ENCODE data around the gene BEST2. TPM values are rescaled to one million over a fixed set of nuclear protein-coding genes. Genes with fewer than 3 reads are reported as not detected.

BEST2 gene
- polyA plus RNA-seq, 1 donor from 2014 or later, result not detected

DNA sequence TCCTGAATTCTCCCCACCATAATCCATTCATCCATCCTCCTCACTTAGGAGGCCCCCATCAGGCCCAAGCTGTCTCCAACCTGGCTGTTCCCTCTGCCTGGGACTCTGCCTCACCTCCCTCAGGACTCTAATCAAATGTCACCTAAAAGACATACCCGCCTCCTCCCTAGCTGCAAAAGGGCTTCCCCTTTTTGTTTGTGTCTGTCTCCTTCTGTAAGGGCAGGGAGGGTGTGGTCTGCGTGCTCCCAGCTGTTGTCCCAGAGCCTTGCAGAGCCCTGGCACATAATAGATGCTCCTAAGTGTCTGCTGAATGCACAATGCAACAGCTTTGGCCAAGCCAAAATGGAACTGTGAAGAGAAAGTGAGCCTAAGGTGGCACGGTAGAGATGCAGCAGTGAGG lies 21.5 kb upstream of the BEST2 start:
- no peaks in the 10 kb centered on the region for H4K20me1 ChIP-seq (ENCODE audit: insufficient read depth)
- no peaks in the 10 kb centered on the region for H3K9me2 ChIP-seq (ENCODE audit: insufficient read depth, low read length)
- no peak overlapping the region for H3K9ac ChIP-seq (ENCODE audit: low read length)
- no peaks in the 10 kb centered on the region for H3K27me3 ChIP-seq (ENCODE audit: insufficient read depth, low read depth, low read length)
- H3K4me3 ChIP-seq (ENCODE audit: low read length), result no peak overlapping the region
- H2AFZ ChIP-seq (ENCODE audit: low read depth, low read length), result no peak overlapping the region
- H3K4me2 ChIP-seq (ENCODE audit: low read length), result no peak overlapping the region
- H3F3A ChIP-seq (ENCODE audit: insufficient read depth, low read length, poor library complexity, severe bottlenecking), result no peaks in the 10 kb centered on the region
- no peak for TF ChIP-seq TAF1 (IDR thresholded peaks at IDR 0.05; ENCODE audit: low read depth)
- no peak for TF ChIP-seq RAD21 (conservative IDR thresholded peaks at IDR 0.05)
- TF ChIP-seq EZH2 (IDR thresholded peaks at IDR 0.05; ENCODE audit: borderline replicate concordance, insufficient read depth, low read length, poor library complexity, severe bottlenecking), result no peak
- TF ChIP-seq, protein P1, sequence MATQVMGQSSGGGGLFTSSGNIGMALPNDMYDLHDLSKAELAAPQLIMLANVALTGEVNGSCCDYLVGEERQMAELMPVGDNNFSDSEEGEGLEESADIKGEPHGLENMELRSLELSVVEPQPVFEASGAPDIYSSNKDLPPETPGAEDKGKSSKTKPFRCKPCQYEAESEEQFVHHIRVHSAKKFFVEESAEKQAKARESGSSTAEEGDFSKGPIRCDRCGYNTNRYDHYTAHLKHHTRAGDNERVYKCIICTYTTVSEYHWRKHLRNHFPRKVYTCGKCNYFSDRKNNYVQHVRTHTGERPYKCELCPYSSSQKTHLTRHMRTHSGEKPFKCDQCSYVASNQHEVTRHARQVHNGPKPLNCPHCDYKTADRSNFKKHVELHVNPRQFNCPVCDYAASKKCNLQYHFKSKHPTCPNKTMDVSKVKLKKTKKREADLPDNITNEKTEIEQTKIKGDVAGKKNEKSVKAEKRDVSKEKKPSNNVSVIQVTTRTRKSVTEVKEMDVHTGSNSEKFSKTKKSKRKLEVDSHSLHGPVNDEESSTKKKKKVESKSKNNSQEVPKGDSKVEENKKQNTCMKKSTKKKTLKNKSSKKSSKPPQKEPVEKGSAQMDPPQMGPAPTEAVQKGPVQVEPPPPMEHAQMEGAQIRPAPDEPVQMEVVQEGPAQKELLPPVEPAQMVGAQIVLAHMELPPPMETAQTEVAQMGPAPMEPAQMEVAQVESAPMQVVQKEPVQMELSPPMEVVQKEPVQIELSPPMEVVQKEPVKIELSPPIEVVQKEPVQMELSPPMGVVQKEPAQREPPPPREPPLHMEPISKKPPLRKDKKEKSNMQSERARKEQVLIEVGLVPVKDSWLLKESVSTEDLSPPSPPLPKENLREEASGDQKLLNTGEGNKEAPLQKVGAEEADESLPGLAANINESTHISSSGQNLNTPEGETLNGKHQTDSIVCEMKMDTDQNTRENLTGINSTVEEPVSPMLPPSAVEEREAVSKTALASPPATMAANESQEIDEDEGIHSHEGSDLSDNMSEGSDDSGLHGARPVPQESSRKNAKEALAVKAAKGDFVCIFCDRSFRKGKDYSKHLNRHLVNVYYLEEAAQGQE (IDR thresholded peaks at IDR 0.05; ENCODE audit: borderline replicate concordance), result no peak
- no peak for TF ChIP-seq SMC3 (conservative IDR thresholded peaks at IDR 0.05; ENCODE audit: poor library complexity)
- TF ChIP-seq POLR2AphosphoS5 (IDR thresholded peaks at IDR 0.05), result no peak
- TF ChIP-seq, protein P2, sequence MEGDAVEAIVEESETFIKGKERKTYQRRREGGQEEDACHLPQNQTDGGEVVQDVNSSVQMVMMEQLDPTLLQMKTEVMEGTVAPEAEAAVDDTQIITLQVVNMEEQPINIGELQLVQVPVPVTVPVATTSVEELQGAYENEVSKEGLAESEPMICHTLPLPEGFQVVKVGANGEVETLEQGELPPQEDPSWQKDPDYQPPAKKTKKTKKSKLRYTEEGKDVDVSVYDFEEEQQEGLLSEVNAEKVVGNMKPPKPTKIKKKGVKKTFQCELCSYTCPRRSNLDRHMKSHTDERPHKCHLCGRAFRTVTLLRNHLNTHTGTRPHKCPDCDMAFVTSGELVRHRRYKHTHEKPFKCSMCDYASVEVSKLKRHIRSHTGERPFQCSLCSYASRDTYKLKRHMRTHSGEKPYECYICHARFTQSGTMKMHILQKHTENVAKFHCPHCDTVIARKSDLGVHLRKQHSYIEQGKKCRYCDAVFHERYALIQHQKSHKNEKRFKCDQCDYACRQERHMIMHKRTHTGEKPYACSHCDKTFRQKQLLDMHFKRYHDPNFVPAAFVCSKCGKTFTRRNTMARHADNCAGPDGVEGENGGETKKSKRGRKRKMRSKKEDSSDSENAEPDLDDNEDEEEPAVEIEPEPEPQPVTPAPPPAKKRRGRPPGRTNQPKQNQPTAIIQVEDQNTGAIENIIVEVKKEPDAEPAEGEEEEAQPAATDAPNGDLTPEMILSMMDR (IDR thresholded peaks at IDR 0.05; ENCODE audit: poor library complexity, severe bottlenecking), result no peak
- no peak for TF ChIP-seq MXI1 (conservative IDR thresholded peaks at IDR 0.05; ENCODE audit: poor library complexity, severe bottlenecking)
- TF ChIP-seq EP300 (conservative IDR thresholded peaks at IDR 0.05; ENCODE audit: poor library complexity, severe bottlenecking), result no peak
- H3K27ac ChIP-seq (ENCODE audit: low read length), result no peak overlapping the region
- no peaks in the 10 kb centered on the region for H3K9me3 ChIP-seq (ENCODE audit: low read length)
- H3K79me2 ChIP-seq (replicated peaks; ENCODE audit: insufficient read depth, low read length), result peaks cover 31% of the 10 kb centered on the region
- H3K36me3 ChIP-seq (ENCODE audit: insufficient read depth, low read length), result no peaks in the 10 kb centered on the region

- H3K9me3 ChIP-seq (ENCODE audit: low read length), result no peaks in the 10 kb centered on the region
- H3K27ac ChIP-seq (ENCODE audit: low read length), result no peak overlapping the region
- no peaks in the 10 kb centered on the region for H3K9me2 ChIP-seq (ENCODE audit: insufficient read depth, low read length)
- TF ChIP-seq EZH2 (IDR thresholded peaks at IDR 0.05; ENCODE audit: borderline replicate concordance, insufficient read depth, low read length, poor library complexity, severe bottlenecking) (no peak), POLR2AphosphoS5 (IDR thresholded peaks at IDR 0.05) (no peak), MXI1 (conservative IDR thresholded peaks at IDR 0.05; ENCODE audit: poor library complexity, severe bottlenecking) (no peak), RAD21 (conservative IDR thresholded peaks at IDR 0.05) (no peak), EP300 (conservative IDR thresholded peaks at IDR 0.05; ENCODE audit: poor library complexity, severe bottlenecking) (no peak), TAF1 (IDR thresholded peaks at IDR 0.05; ENCODE audit: low read depth) (no peak), SMC3 (conservative IDR thresholded peaks at IDR 0.05; ENCODE audit: poor library complexity) (no peak)
- TF ChIP-seq, protein P1 (IDR thresholded peaks at IDR 0.05; ENCODE audit: borderline replicate concordance), result no peak
- TF ChIP-seq, protein P2 (IDR thresholded peaks at IDR 0.05; ENCODE audit: poor library complexity, severe bottlenecking), result no peak
- H3K4me3 ChIP-seq (ENCODE audit: low read length), result no peak overlapping the region
- H3K27me3 ChIP-seq (ENCODE audit: insufficient read depth, low read depth, low read length), result no peaks in the 10 kb centered on the region
- H2AFZ ChIP-seq (ENCODE audit: low read depth, low read length), result no peak overlapping the region
- H3K36me3 ChIP-seq (ENCODE audit: insufficient read depth, low read length), result no peaks in the 10 kb centered on the region
- no peak overlapping the region for H3K4me2 ChIP-seq (ENCODE audit: low read length)
- no peak overlapping the region for H3K9ac ChIP-seq (ENCODE audit: low read length)
- H3F3A ChIP-seq (ENCODE audit: insufficient read depth, low read length, poor library complexity, severe bottlenecking), result no peaks in the 10 kb centered on the region
- peaks cover 31% of the 10 kb centered on the region for H3K79me2 ChIP-seq (replicated peaks; ENCODE audit: insufficient read depth, low read length)
- no peaks in the 10 kb centered on the region for H4K20me1 ChIP-seq (ENCODE audit: insufficient read depth)
Observed at GRCh38 chr19:12731337-12731736, 20.3 kb upstream of the BEST2 start.

All from neural cell (in vitro differentiated cells).